ENCODE data around the gene DNAH2.

DNAH2 gene

GRCh38 chr17:7750321-7750821 lies 32.8 kb downstream of the DNAH2 start:
- Histone ChIP-seq H3K27me3 (ENCODE audit: low read length) (no peaks in the 10 kb centered on the region), H3K9me2 (replicated peaks; ENCODE audit: insufficient read depth, low read length) (no peaks in the 10 kb centered on the region), H3K27ac (ENCODE audit: low read depth, low read length) (no peak overlapping the region), H3K36me3 (ENCODE audit: low read length) (no peaks in the 10 kb centered on the region), H3K9ac (ENCODE audit: low read length) (no peak overlapping the region), H3K4me3 (ENCODE audit: insufficient read depth, low read length, poor library complexity, severe bottlenecking) (no peak overlapping the region), H3F3A (ENCODE audit: insufficient read depth) (no peaks in the 10 kb centered on the region), H3K79me2 (ENCODE audit: insufficient read depth, low read length) (no peaks in the 10 kb centered on the region), H2AFZ (ENCODE audit: low read depth, low read length, severe bottlenecking) (no peak overlapping the region), H3K9me3 (ENCODE audit: insufficient read depth, low read length) (no peaks in the 10 kb centered on the region), H4K20me1 (ENCODE audit: low read depth, low read length) (no peaks in the 10 kb centered on the region), H3K4me2 (ENCODE audit: low read depth, low read length, poor library complexity, severe bottlenecking) (no peak overlapping the region)
- no peak for TF ChIP-seq EZH2phosphoT487 (conservative IDR thresholded peaks at IDR 0.05; ENCODE audit: low read length)
- TF ChIP-seq CTCF (IDR thresholded peaks at IDR 0.05; ENCODE audit: insufficient read depth, low read length, poor library complexity, severe bottlenecking): no peak

GRCh38 chr17:7754656-7755055 lies 37.1 kb downstream of the DNAH2 start:
- no peaks in the 10 kb centered on the region for H3F3A ChIP-seq (ENCODE audit: insufficient read depth)
- H3K27ac ChIP-seq (ENCODE audit: low read depth, low read length): no peak overlapping the region

DNA sequence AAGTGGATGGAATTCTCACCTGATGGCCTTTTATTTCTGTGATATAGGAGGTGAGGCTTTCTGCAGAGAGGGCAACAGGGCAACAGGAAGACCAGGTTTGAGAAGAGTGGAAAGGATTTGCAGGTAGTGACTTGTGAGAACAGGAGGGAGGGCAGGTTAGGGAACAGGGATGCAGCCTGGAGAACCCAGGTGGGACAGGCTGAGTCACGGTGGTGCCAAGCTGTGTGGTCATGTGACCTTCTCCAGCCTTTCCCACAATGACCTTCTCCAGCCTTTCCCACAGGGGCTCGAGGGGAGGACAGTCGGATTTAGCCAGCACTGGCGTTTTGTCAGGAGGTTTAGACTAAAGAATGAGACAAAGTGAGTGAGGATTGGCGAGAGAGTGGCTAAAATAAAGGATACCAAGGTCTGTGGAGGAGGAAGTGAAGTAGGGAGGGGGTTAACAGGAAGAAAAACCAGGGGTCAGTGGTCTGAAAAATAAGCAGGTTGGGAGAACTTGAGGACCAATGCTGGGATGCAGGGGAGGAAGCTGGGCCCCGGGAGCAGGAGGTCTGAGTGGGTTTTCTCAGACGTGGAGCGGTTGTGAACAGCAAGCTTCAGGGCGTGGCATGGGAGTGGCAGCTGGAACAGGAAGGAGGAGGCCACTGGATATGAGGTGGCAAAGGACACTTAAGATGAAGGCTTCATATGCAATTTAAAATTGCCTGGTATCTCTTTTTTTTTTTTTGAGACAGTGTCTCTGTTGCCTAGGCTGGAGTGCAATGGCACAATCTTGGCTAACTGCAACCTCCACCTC lies 37.7 kb downstream of the DNAH2 start:
- H3K9ac ChIP-seq (ENCODE audit: low read length): no peak overlapping the region
- no peak overlapping the region for H3K4me2 ChIP-seq (ENCODE audit: low read depth, low read length, poor library complexity, severe bottlenecking)
- TF ChIP-seq CTCF (IDR thresholded peaks at IDR 0.05; ENCODE audit: insufficient read depth, low read length, poor library complexity, severe bottlenecking) (no peak), EZH2phosphoT487 (conservative IDR thresholded peaks at IDR 0.05; ENCODE audit: low read length) (no peak)

More at GRCh38 chr17:7754656-7755055, 37.1 kb downstream of the DNAH2 start:
- no peaks in the 10 kb centered on the region for H4K20me1 ChIP-seq (ENCODE audit: low read depth, low read length)
- no peaks in the 10 kb centered on the region for H3K9me2 ChIP-seq (replicated peaks; ENCODE audit: insufficient read depth, low read length)
- H3K36me3 ChIP-seq (ENCODE audit: low read length): no peaks in the 10 kb centered on the region
- TF ChIP-seq CTCF (IDR thresholded peaks at IDR 0.05; ENCODE audit: insufficient read depth, low read length, poor library complexity, severe bottlenecking): no peak
- no peak for TF ChIP-seq EZH2phosphoT487 (conservative IDR thresholded peaks at IDR 0.05; ENCODE audit: low read length)
- H3K4me3 ChIP-seq (ENCODE audit: insufficient read depth, low read length, poor library complexity, severe bottlenecking): no peak overlapping the region
- H3K9me3 ChIP-seq (ENCODE audit: insufficient read depth, low read length): no peaks in the 10 kb centered on the region
- no peak overlapping the region for H3K9ac ChIP-seq (ENCODE audit: low read length)
- H3K27me3 ChIP-seq (ENCODE audit: low read length): no peaks in the 10 kb centered on the region
- no peak overlapping the region for H2AFZ ChIP-seq (ENCODE audit: low read depth, low read length, severe bottlenecking)
- no peak overlapping the region for H3K4me2 ChIP-seq (ENCODE audit: low read depth, low read length, poor library complexity, severe bottlenecking)
- H3K79me2 ChIP-seq (ENCODE audit: insufficient read depth, low read length): no peaks in the 10 kb centered on the region

More for the DNA sequence above, 37.7 kb downstream of the DNAH2 start:
- no peaks in the 10 kb centered on the region for H3K9me2 ChIP-seq (replicated peaks; ENCODE audit: insufficient read depth, low read length)
- H3F3A ChIP-seq (ENCODE audit: insufficient read depth): no peaks in the 10 kb centered on the region
- no peak overlapping the region for H3K27ac ChIP-seq (ENCODE audit: low read depth, low read length)
- H3K9me3 ChIP-seq (ENCODE audit: insufficient read depth, low read length): no peaks in the 10 kb centered on the region
- no peak overlapping the region for H3K4me3 ChIP-seq (ENCODE audit: insufficient read depth, low read length, poor library complexity, severe bottlenecking)
- H3K79me2 ChIP-seq (ENCODE audit: insufficient read depth, low read length): no peaks in the 10 kb centered on the region
- no peaks in the 10 kb centered on the region for H3K27me3 ChIP-seq (ENCODE audit: low read length)
- H2AFZ ChIP-seq (ENCODE audit: low read depth, low read length, severe bottlenecking): no peak overlapping the region
- H3K36me3 ChIP-seq (ENCODE audit: low read length): no peaks in the 10 kb centered on the region
- no peaks in the 10 kb centered on the region for H4K20me1 ChIP-seq (ENCODE audit: low read depth, low read length)

Measured in SU-DHL-6 (cell line).